Neural cell (in vitro differentiated cells): ENCODE measurements around the gene SUSD3.

Source experiments
- EP300 ChIP-seq: fragments of 450-650 bp; conservative IDR thresholded peaks from 2 replicates; pipeline ENCODE4 v1.6.1; 2014; ENCODE audit warnings: antibody characterized with exemption, mild to moderate bottlenecking, moderate library complexity; ENCODE audit not compliant: poor library complexity, severe bottlenecking
- EZH2 ChIP-seq: fragments of 200-600, 300-800 bp; shearing (Covaris generic), sonication (generic); IDR thresholded peaks from 2 replicates; pipeline ENCODE4 v1.6.1; 2014; ENCODE audit warnings: antibody characterized with exemption, low read length, borderline replicate concordance, mild to moderate bottlenecking; ENCODE audit not compliant: insufficient read depth, poor library complexity, severe bottlenecking
- MXI1 ChIP-seq: fragments of 450-650 bp; conservative IDR thresholded peaks from 2 replicates; pipeline ENCODE4 v1.6.1; 2014; ENCODE audit warnings: antibody characterized with exemption, mild to moderate bottlenecking; ENCODE audit not compliant: poor library complexity, severe bottlenecking
- POLR2AphosphoS5 ChIP-seq: IDR thresholded peaks from 2 replicates; pipeline ENCODE4 v1.6.1; 2012
- RAD21 ChIP-seq: fragments of 450-650 bp; conservative IDR thresholded peaks from 2 replicates; pipeline ENCODE4 v1.6.1; 2014; ENCODE audit warnings: antibody characterized with exemption, mild to moderate bottlenecking, moderate library complexity
- SMC3 ChIP-seq: fragments of 450-650 bp; conservative IDR thresholded peaks from 2 replicates; pipeline ENCODE4 v1.6.1; 2014; ENCODE audit warnings: antibody characterized with exemption, mild to moderate bottlenecking, moderate library complexity; ENCODE audit not compliant: poor library complexity
- TAF1 ChIP-seq: IDR thresholded peaks from 2 replicates; pipeline ENCODE4 v1.6.1; 2012; ENCODE audit warnings: low read depth
- TF ChIP-seq, protein P1 (sequence below): fragments of 450-650 bp; IDR thresholded peaks from 2 replicates; pipeline ENCODE4 v1.5.1; 2014; ENCODE audit warnings: antibody characterized with exemption, mild to moderate bottlenecking, moderate library complexity; ENCODE audit not compliant: poor library complexity, severe bottlenecking
- TF ChIP-seq, protein P2 (sequence below): IDR thresholded peaks from 2 replicates; pipeline ENCODE4 v1.6.1; 2012; ENCODE audit warnings: borderline replicate concordance

DNA sequence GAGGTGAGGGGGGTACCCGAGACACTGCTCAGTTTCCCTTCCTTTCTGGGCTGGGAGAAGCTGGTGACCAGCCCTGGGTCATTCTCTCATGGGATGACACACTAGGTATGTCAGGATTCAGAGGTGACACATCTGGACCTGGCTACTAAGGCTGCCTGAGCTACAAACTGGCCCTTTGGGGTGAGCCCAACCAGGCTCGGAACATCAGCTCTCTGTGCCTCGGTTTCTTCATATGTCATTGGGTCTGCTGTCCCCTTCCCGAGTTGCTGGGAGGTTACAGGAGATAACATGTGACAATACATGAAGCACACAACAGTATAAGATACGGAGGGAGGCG is 49.3 kb downstream of the SUSD3 start:
- TF ChIP-seq RAD21 (no peak), POLR2AphosphoS5 (no peak), SMC3 (no peak), EZH2 (no peak), EP300 (no peak), TAF1 (no peak), MXI1 (no peak)
- TF ChIP-seq, protein P1, sequence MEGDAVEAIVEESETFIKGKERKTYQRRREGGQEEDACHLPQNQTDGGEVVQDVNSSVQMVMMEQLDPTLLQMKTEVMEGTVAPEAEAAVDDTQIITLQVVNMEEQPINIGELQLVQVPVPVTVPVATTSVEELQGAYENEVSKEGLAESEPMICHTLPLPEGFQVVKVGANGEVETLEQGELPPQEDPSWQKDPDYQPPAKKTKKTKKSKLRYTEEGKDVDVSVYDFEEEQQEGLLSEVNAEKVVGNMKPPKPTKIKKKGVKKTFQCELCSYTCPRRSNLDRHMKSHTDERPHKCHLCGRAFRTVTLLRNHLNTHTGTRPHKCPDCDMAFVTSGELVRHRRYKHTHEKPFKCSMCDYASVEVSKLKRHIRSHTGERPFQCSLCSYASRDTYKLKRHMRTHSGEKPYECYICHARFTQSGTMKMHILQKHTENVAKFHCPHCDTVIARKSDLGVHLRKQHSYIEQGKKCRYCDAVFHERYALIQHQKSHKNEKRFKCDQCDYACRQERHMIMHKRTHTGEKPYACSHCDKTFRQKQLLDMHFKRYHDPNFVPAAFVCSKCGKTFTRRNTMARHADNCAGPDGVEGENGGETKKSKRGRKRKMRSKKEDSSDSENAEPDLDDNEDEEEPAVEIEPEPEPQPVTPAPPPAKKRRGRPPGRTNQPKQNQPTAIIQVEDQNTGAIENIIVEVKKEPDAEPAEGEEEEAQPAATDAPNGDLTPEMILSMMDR: no peak
- TF ChIP-seq, protein P2, sequence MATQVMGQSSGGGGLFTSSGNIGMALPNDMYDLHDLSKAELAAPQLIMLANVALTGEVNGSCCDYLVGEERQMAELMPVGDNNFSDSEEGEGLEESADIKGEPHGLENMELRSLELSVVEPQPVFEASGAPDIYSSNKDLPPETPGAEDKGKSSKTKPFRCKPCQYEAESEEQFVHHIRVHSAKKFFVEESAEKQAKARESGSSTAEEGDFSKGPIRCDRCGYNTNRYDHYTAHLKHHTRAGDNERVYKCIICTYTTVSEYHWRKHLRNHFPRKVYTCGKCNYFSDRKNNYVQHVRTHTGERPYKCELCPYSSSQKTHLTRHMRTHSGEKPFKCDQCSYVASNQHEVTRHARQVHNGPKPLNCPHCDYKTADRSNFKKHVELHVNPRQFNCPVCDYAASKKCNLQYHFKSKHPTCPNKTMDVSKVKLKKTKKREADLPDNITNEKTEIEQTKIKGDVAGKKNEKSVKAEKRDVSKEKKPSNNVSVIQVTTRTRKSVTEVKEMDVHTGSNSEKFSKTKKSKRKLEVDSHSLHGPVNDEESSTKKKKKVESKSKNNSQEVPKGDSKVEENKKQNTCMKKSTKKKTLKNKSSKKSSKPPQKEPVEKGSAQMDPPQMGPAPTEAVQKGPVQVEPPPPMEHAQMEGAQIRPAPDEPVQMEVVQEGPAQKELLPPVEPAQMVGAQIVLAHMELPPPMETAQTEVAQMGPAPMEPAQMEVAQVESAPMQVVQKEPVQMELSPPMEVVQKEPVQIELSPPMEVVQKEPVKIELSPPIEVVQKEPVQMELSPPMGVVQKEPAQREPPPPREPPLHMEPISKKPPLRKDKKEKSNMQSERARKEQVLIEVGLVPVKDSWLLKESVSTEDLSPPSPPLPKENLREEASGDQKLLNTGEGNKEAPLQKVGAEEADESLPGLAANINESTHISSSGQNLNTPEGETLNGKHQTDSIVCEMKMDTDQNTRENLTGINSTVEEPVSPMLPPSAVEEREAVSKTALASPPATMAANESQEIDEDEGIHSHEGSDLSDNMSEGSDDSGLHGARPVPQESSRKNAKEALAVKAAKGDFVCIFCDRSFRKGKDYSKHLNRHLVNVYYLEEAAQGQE: no peak
